ENCODE data around the gene MORC3. TPM values are rescaled to one million over a fixed set of nuclear protein-coding genes. Genes with fewer than 3 reads are reported as not detected.

Gene MORC3
- total RNA-seq, 1 experiment from 2014 or later = 19.8 TPM

- no peaks in the 10 kb centered on the region for H3K27me3 ChIP-seq (ENCODE audit: insufficient read depth, low read length)
- ChIA-PET RAD21 (ENCODE audit: low non-redundant PET in 1 of 2, low total read pairs in 2 of 2, uncharacterized antibody in 2 of 2, unreplicated experiment in 2 of 2) (interaction anchor here in 1 of 2 experiments (0.6 kb wide), 1 partner anchor 1973 kb away, joined by 3 read pairs; no protein-coding TSS in a partner anchor), CTCF (interaction anchor here (1.2 to 1.8 kb wide), 3 partner anchors 10 to 168 kb away, joined by 6 to 9 read pairs (median 7); no protein-coding TSS in a partner anchor), POLR2A (interaction anchor here (0.7 to 1.7 kb wide), 9 partner anchors 8 to 180 kb away, joined by 3 to 8 read pairs (median 4); no protein-coding TSS in a partner anchor)
- no peak overlapping the region for H2AFZ ChIP-seq (ENCODE audit: low read depth, low read length, poor library complexity, severe bottlenecking)
- H4K20me1 ChIP-seq (ENCODE audit: insufficient read depth) = no peaks in the 10 kb centered on the region
- peaks cover 15 to 35% of the 10 kb centered on the region in 2 experiments for H3K4me1 ChIP-seq (ENCODE audit: control insufficient read depth in 1 of 2, insufficient read depth in 2 of 2, low read length in 2 of 2)
- H3K9me2 ChIP-seq (ENCODE audit: insufficient read depth) = no peaks in the 10 kb centered on the region
- intact Hi-C loops (cut with micrococcal nuclease) = no loop called here
- TF ChIP-seq ZBTB33 (IDR thresholded peaks at IDR 0.05; ENCODE audit: extremely low read depth, insufficient replicate concordance, low read length) (peak; percentile 15), POLR2A (IDR thresholded peaks at IDR 0.05; ENCODE audit: borderline replicate concordance, extremely low read depth, insufficient read depth, insufficient read length) (peak; percentile 36), POLR2AphosphoS5 (IDR thresholded peaks at IDR 0.05; ENCODE audit: low read depth, low read length) (no peak; the same call in 1 of the 2 replicates), SP1 (IDR thresholded peaks at IDR 0.05; ENCODE audit: low read depth) (0 out of 2 replicates have a peak, but pooled peaks have one; percentile 1), ZFX (IDR thresholded peaks at IDR 0.05) (peak; percentile 69; the same call in 1 of the 2 replicates), EZH2 (IDR thresholded peaks at IDR 0.05) (no peak), YY1 (IDR thresholded peaks at IDR 0.05; ENCODE audit: extremely low read depth, insufficient replicate concordance, low read depth, low read length) (no peak), CBX3 (IDR thresholded peaks at IDR 0.05; ENCODE audit: low read depth) (no peak)
- DNase-seq (ENCODE audit: low read depth, low spot score) (peak; percentile 28), ATAC-seq (peak; percentile 67)
- no peaks in the 10 kb centered on the region; a peak in 1 of 4 replicates for H3K36me3 ChIP-seq (ENCODE audit: control insufficient read depth in 1 of 2, insufficient read depth in 2 of 2, low read length in 2 of 2)
- peak overlapping the region; percentile 94 for H3K4me2 ChIP-seq (ENCODE audit: low read length)
- BruUV-seq (replicated peaks) = no TSS peak
- H3K9me3 ChIP-seq (ENCODE audit: control insufficient read depth in 1 of 2, insufficient read depth in 1 of 2, low read depth in 1 of 2, low read length in 2 of 2) = no peaks in the 10 kb centered on the region
- H3K4me3 ChIP-seq (replicated peaks in 1 of 2; ENCODE audit: low read depth in 1 of 2, low read length in 2 of 2) = peak overlapping the region; percentile 77 to 89
- peak overlapping the region; percentile 91 for H3K27ac ChIP-seq (ENCODE audit: low read depth, low read length)
- peaks cover 54% of the 10 kb centered on the region for H3K79me2 ChIP-seq (ENCODE audit: insufficient read depth, low read length)
- H3K9ac ChIP-seq (ENCODE audit: low read length) = peak overlapping the region; percentile 82
Measured at GRCh38 chr21:36320421-36321324, 676 bp downstream of the MORC3 start.

All from HCT116 (cell line).